A673 (cell line): ENCODE data around the gene GRPR. TPM values are rescaled to one million over a fixed set of nuclear protein-coding genes. Genes with fewer than 3 reads are reported as not detected.

Experiments
- BruUV-seq: library from RNA; stranded (reverse); fragments of 400-500 nt; replicated peaks from 2 replicates; lab custom pipeline; 2021; lab: Mats Ljungman, UMichigan
- CTCF ChIA-PET: fragments of 300-600 bp; sonication (Branson Sonifier 250); formaldehyde crosslinking; loops from one replicate; lab custom pipeline; 2022; ENCODE audit warnings: antibody characterized with exemption; lab: Charles Lee
- POLR2A ChIA-PET: fragments of 300-600 bp; sonication (Branson Sonifier 250); formaldehyde crosslinking; loops from one replicate; lab custom pipeline; 2022; ENCODE audit warnings: antibody characterized with exemption; ENCODE audit not compliant: low non-redundant PET; lab: Charles Lee
- DNase-seq: peaks from one replicate; pipeline ENCODE4 v3.0.0-alpha.2; 2015; ENCODE audit warnings: low spot score
- H3K27ac ChIP-seq: fragments of 200-600 bp; sonication (generic); 2 replicates; pipeline ENCODE4 v1.5.1; 2016; ENCODE audit warnings: mixed run types, low read depth, mild to moderate bottlenecking, mixed read lengths, antibody characterized with exemption, low read length; ENCODE audit not compliant: poor library complexity, severe bottlenecking
- H3K27me3 ChIP-seq: fragments of 200-600 bp; sonication (generic); replicated peaks from 2 replicates; pipeline ENCODE4 v1.6.1; 2017; ENCODE audit warnings: mixed run types, low read depth, mild to moderate bottlenecking, mixed read lengths, antibody characterized with exemption, low read length; ENCODE audit not compliant: insufficient read depth, poor library complexity
- H3K36me3 ChIP-seq: fragments of 200-600 bp; sonication (generic); 2 replicates; pipeline ENCODE4 v1.6.1; 2016; ENCODE audit warnings: mixed run types, mild to moderate bottlenecking, mixed read lengths, antibody characterized with exemption, low read length; ENCODE audit not compliant: insufficient read depth, poor library complexity, severe bottlenecking
- H3K4me1 ChIP-seq: fragments of 200-600 bp; sonication (generic); 2 replicates; pipeline ENCODE4 v1.6.1; 2017; ENCODE audit warnings: mixed run types, mild to moderate bottlenecking, mixed read lengths, antibody characterized with exemption, low read length; ENCODE audit not compliant: insufficient read depth, poor library complexity, severe bottlenecking
- H3K4me3 ChIP-seq: fragments of 200-600 bp; sonication (generic); 2 replicates; pipeline ENCODE4 v1.5.1; 2016; ENCODE audit warnings: low read depth, mixed run types, mild to moderate bottlenecking, mixed read lengths, low read length; ENCODE audit not compliant: poor library complexity, severe bottlenecking
- H3K9me3 ChIP-seq: fragments of 200-600 bp; sonication (generic); 2 replicates; pipeline ENCODE4 v1.6.1; 2016; ENCODE audit warnings: mixed run types, low read depth, mild to moderate bottlenecking, mixed read lengths, antibody characterized with exemption, low read length; ENCODE audit not compliant: poor library complexity, severe bottlenecking
- EZH2 ChIP-seq: fragments of 200-600 bp; sonication (generic); IDR thresholded peaks from 2 replicates; pipeline ENCODE4 v1.6.1; 2017; ENCODE audit warnings: borderline replicate concordance, low read depth, mild to moderate bottlenecking, mixed read lengths, antibody characterized with exemption, low read length; ENCODE audit not compliant: poor library complexity, severe bottlenecking
- intact Hi-C: fragments of 100-400 bp; cut with micrococcal nuclease; formaldehyde crosslinking; loops from one replicate; pipeline ENCODE4 v1.10.0; 2022; ENCODE audit not compliant: unreplicated experiment
- total RNA-seq: library from RNA; stranded (reverse); gene quantifications from 2 replicates; pipeline ENCODE4 v1.2.3, GENCODE V29; 2021
- TF ChIP-seq, protein P1 (sequence below): fragments of 300-800, 200-600 bp; sonication (generic); conservative IDR thresholded peaks from 2 replicates; pipeline ENCODE4 v1.5.1; 2017; ENCODE audit warnings: low read depth, mild to moderate bottlenecking, antibody characterized with exemption, low read length, moderate library complexity, mixed read lengths

Gene GRPR
- total RNA-seq, 1 experiment from 2014 or later = 1.2 TPM

DNA sequence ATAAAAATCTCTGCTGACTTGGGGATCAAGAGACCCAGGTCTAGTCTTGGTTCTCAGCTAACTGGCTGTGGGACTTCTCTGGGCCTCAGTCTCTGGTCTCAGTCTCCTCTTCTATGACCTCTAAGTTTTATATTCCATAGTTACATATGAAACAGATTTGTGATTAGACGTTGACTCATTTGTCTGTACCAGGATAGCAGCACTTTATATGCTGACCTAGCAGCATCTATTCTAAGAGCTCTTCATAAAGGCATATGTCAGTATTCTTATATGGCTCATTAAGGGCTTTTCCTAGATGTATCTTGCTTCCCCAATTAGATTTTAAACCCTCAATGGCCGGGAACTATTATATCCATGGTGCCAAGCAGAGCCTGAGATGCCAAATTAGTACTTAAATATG, 12.7 kb downstream of the GRPR start:
- H3K4me3 ChIP-seq = no peak overlapping the region
- intact Hi-C loops = no loop called here
- ChIA-PET CTCF (no interaction called here), POLR2A (no interaction called here)
- no peaks in the 10 kb centered on the region for H3K9me3 ChIP-seq
- no TSS peak for BruUV-seq
- no peak overlapping the region for H3K27ac ChIP-seq
- no peaks in the 10 kb centered on the region for H3K36me3 ChIP-seq
- H3K4me1 ChIP-seq = peaks cover 6% of the 10 kb centered on the region
- TF ChIP-seq, protein P1, sequence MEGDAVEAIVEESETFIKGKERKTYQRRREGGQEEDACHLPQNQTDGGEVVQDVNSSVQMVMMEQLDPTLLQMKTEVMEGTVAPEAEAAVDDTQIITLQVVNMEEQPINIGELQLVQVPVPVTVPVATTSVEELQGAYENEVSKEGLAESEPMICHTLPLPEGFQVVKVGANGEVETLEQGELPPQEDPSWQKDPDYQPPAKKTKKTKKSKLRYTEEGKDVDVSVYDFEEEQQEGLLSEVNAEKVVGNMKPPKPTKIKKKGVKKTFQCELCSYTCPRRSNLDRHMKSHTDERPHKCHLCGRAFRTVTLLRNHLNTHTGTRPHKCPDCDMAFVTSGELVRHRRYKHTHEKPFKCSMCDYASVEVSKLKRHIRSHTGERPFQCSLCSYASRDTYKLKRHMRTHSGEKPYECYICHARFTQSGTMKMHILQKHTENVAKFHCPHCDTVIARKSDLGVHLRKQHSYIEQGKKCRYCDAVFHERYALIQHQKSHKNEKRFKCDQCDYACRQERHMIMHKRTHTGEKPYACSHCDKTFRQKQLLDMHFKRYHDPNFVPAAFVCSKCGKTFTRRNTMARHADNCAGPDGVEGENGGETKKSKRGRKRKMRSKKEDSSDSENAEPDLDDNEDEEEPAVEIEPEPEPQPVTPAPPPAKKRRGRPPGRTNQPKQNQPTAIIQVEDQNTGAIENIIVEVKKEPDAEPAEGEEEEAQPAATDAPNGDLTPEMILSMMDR = no peak
- no peak for TF ChIP-seq EZH2
- peaks cover 32% of the 10 kb centered on the region for H3K27me3 ChIP-seq
- no peak for DNase-seq

DNA sequence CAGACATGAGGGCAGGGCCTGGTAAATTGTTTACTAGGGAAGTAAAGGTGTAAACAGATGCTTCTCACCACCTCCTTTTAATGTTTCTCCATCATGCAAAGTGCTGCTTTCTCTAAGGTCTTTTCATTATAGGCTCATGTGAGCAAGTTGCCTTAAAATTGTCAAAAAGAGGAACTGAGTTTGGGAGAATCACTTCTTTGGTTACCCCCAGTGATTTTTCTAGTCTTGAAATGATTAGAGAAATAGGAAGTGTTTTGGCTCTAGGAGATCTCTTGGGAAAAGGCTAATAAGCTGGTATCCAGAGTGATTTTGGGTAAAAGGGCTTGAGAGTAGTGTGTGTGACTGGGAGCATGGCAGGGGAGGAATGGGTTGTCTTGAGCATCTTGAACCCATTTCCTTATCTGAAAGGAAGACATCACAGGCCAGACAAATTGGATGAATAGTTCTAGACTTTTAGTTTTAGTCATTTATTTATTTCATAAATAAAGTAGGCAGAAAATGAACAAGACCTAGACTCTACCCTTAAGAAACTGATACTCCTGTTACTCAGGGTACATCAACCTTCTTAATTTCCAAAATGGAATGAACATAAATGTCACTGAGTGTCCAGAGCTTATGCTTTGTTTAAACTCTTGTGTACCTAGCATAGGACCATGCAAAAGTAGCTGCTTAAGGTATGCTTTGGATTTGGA, 14.2 kb downstream of the GRPR start:
- POLR2A ChIA-PET = interaction anchor here (0.6 kb wide), 1 partner anchor 497 kb away, joined by 5 read pairs; no protein-coding TSS in a partner anchor

DNA sequence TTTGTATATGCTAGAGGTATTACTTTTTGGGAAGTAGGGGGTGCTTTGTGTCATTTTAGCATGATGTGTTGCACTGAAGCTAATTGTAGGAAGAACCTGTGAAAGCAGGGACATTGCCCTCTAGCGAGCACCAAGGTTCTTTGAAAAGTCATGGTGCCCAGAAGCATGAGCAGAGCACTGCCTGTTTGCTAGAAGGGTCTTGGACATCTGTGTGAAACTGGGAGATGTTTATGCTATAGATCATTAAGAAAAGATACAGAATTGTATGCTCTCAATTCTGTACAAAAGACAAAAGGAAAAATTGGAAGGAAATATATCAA, 14.7 kb downstream of the GRPR start:
- intact Hi-C loops = no loop called here
- Histone ChIP-seq H3K27ac (no peak overlapping the region), H3K4me3 (no peak overlapping the region), H3K36me3 (no peaks in the 10 kb centered on the region), H3K9me3 (no peaks in the 10 kb centered on the region), H3K4me1 (no peaks in the 10 kb centered on the region), H3K27me3 (peaks cover 36% of the 10 kb centered on the region)
- no peak for TF ChIP-seq EZH2
- TF ChIP-seq, protein P1 = 0 out of 2 replicates have a peak, but pooled peaks have one; percentile 9
- BruUV-seq = no TSS peak
- no peak for DNase-seq
- ChIA-PET CTCF (no interaction called here), POLR2A (interaction anchor here (0.6 kb wide), 1 partner anchor 497 kb away, joined by 5 read pairs; no protein-coding TSS in a partner anchor)

More for the DNA sequence above, 14.2 kb downstream of the GRPR start:
- no peak for DNase-seq
- BruUV-seq = no TSS peak
- Histone ChIP-seq H3K27me3 (peaks cover 37% of the 10 kb centered on the region), H3K4me1 (no peaks in the 10 kb centered on the region), H3K4me3 (no peak overlapping the region), H3K36me3 (no peaks in the 10 kb centered on the region), H3K9me3 (no peaks in the 10 kb centered on the region), H3K27ac (no peak overlapping the region)
- TF ChIP-seq EZH2 = no peak
- TF ChIP-seq, protein P1 = no peak
- intact Hi-C loops = no loop called here
- CTCF ChIA-PET = no interaction called here
